Mucosa of rectum (tissue), 2 donors: ENCODE data around the gene SLC14A1.

Source experiments
- H3K27ac ChIP-seq, 2 donors: one replicate each; pipeline ENCODE4 v1.7.0; 2013; ENCODE audit warnings: inconsistent platforms in 2 of 2, low read depth in 2 of 2, low read length in 2 of 2
- H3K27me3 ChIP-seq, 2 donors: one replicate each; pipeline ENCODE4 v1.7.0; 2013; ENCODE audit warnings: low read length in 2 of 2; ENCODE audit not compliant: control insufficient read depth in 2 of 2, insufficient read depth in 2 of 2
- H3K36me3 ChIP-seq, 2 donors: one replicate each; pipeline ENCODE4 v1.7.0; 2013; ENCODE audit warnings: low read length in 2 of 2; ENCODE audit not compliant: control insufficient read depth in 2 of 2, insufficient read depth in 2 of 2
- H3K4me1 ChIP-seq, 2 donors: one replicate each; pipeline ENCODE4 v1.7.0; 2013; ENCODE audit warnings: low read length in 2 of 2, mild to moderate bottlenecking in 1 of 2; ENCODE audit not compliant: control insufficient read depth in 2 of 2, insufficient read depth in 2 of 2
- H3K4me3 ChIP-seq, 2 donors: one replicate each; pipeline ENCODE4 v1.7.0; 2013; ENCODE audit warnings: low read length in 2 of 2
- H3K9ac ChIP-seq, 2 donors: one replicate each; pipeline ENCODE4 v1.7.0; 2013; ENCODE audit warnings: low read length in 2 of 2, low read depth in 1 of 2, mild to moderate bottlenecking in 1 of 2
- H3K9me3 ChIP-seq, 2 donors: one replicate each; pipeline ENCODE4 v1.7.0; 2013; ENCODE audit warnings: low read length in 2 of 2; ENCODE audit not compliant: control insufficient read depth in 2 of 2
- donor health status: healthy.
- donor health status: Normal muscosa, but diverticular disease.

Gene SLC14A1

GRCh38 chr18:45688113-45688512, 35.9 kb upstream of the SLC14A1 start:
- Histone ChIP-seq H3K27me3 (peaks cover 0 to 2% of the 10 kb centered on the region in 2 donors), H3K27ac (peak overlapping the region in 1 of 2 donors; percentile 86)

DNA sequence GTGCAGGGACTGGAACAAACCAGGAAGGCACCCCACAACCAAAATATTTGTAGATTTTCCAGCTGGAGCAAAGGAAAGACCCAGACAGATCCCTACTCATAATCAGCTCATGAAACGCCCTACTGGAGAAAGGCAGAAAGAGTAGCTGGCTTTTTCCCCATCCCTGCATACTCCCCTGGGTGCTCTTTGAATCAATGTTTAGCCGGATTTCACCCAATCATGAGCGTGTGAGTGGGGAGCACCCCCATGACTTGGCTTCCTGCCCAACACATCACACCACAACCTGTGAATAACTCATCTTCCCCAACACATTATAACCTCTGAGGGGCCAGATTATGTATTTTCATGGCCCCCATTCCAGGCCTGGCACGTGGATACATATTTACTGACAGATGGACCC, 35.1 kb upstream of the SLC14A1 start:
- no peaks in the 10 kb centered on the region for H3K36me3 ChIP-seq
- peaks cover 0 to 2% of the 10 kb centered on the region in 2 donors for H3K27me3 ChIP-seq
- no peaks in the 10 kb centered on the region for H3K9me3 ChIP-seq
- H3K4me3 ChIP-seq, result no peak overlapping the region
- no peak overlapping the region for H3K9ac ChIP-seq
- peaks cover 0 to 8% of the 10 kb centered on the region in 2 donors for H3K4me1 ChIP-seq
- peak overlapping the region in 1 of 2 donors; percentile 86 for H3K27ac ChIP-seq

More at GRCh38 chr18:45688113-45688512, 35.9 kb upstream of the SLC14A1 start:
- Histone ChIP-seq H3K4me3 (no peak overlapping the region), H3K4me1 (peaks cover 0 to 8% of the 10 kb centered on the region in 2 donors), H3K9me3 (no peaks in the 10 kb centered on the region), H3K9ac (no peak overlapping the region), H3K36me3 (no peaks in the 10 kb centered on the region)

DNA sequence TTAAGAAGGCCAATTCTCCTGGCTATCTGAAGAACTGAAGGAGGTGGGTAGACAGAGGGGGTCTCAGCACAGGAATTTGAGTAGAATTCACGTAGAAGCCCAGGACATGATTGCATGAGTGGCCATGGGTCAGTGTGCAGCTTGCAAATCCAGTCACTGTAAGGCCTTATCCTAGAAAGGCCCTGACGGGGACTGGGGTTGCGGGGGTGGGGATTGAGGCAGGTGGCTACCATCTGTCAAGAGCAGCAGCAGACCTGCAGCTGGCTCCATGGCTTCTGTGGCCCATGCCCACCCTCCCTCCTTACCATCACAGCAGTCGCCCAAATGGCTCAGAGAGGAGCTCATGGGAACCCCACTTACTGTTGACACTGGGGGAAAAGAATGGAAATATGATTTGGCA, 34.6 kb upstream of the SLC14A1 start:
- Histone ChIP-seq H3K9me3 (no peaks in the 10 kb centered on the region), H3K27ac (no peak overlapping the region), H3K36me3 (no peaks in the 10 kb centered on the region), H3K27me3 (peaks cover 0 to 2% of the 10 kb centered on the region in 2 donors), H3K4me3 (no peak overlapping the region), H3K4me1 (peaks cover 0 to 8% of the 10 kb centered on the region in 2 donors), H3K9ac (no peak overlapping the region)

DNA sequence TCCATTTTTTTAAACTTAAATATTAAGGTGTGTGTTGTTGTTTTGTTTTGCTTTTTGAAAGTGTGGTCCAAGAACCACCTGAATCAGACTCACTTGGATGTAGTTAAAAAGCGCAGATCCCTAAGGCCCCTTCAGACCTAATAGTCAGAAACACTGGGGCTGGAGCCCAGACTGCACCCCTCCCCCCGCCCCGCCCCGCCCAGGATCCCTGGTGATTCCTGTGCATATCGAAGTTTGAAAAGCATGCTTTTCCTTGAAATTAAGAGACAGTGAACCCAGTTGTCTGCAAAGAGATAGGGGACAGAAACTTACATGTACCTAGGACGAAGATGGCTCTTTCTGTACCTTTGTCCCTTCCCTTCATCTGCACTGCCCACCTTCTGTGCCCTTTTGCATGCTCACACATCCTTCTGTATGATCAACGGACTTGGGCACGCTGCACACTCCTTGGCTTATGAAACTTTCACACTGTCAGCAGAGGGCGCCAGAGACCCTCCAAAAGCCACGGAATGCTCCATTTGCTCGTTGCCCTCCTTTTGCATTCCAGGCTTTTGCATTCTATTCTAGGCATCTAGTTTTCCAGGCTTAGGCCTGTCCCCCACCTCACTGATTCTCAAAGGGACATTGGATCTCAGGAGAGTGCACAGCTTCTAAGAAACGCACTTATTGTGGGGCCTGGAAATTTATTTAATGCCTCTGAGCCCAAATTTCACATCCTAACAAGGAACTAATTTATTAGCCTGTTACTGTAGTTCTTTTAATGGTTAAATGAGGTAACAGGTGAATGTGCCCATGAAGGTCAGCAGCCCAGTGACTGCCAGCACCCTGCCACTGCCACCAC, 32.8 kb upstream of the SLC14A1 start:
- H3K4me1 ChIP-seq, result peaks cover 0 to 4% of the 10 kb centered on the region in 2 donors
- H3K4me3 ChIP-seq, result no peak overlapping the region
- H3K9ac ChIP-seq, result no peak overlapping the region
- no peaks in the 10 kb centered on the region for H3K36me3 ChIP-seq
- no peaks in the 10 kb centered on the region for H3K9me3 ChIP-seq
- no peak overlapping the region for H3K27ac ChIP-seq
- H3K27me3 ChIP-seq, result peaks cover 0 to 2% of the 10 kb centered on the region in 2 donors

DNA sequence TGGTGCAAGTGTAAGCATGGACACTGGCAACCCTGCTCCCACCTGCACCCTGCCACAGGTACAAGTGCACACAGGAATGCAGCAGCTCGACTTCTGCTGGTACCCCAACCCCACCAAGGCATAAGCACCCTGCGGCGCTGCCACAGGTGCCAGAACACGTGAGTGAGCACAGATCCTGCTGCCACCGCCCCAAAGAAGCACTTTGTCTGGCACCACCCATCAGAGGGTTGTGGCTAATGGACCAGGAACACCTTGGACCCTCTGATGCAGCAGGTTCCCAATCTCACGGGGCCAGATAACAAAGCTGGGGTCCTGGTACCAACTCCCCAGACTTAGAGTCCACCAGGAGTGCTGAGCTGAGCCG, 32.2 kb upstream of the SLC14A1 start:
- H3K4me3 ChIP-seq, result no peak overlapping the region
- no peaks in the 10 kb centered on the region for H3K36me3 ChIP-seq

GRCh38 chr18:45702708-45703265, 21.2 kb upstream of the SLC14A1 start:
- no peaks in the 10 kb centered on the region for H3K27me3 ChIP-seq
- no peaks in the 10 kb centered on the region for H3K4me1 ChIP-seq
- H3K36me3 ChIP-seq, result no peaks in the 10 kb centered on the region
- no peak overlapping the region for H3K4me3 ChIP-seq
- no peak overlapping the region for H3K9ac ChIP-seq
- no peaks in the 10 kb centered on the region for H3K9me3 ChIP-seq
- no peak overlapping the region for H3K27ac ChIP-seq

More for the DNA sequence above, 32.2 kb upstream of the SLC14A1 start:
- H3K9ac ChIP-seq, result no peak overlapping the region
- no peak overlapping the region for H3K27ac ChIP-seq
- peaks cover 0 to 4% of the 10 kb centered on the region in 2 donors for H3K4me1 ChIP-seq
- H3K9me3 ChIP-seq, result no peaks in the 10 kb centered on the region
- peaks cover 0 to 2% of the 10 kb centered on the region in 2 donors for H3K27me3 ChIP-seq

DNA sequence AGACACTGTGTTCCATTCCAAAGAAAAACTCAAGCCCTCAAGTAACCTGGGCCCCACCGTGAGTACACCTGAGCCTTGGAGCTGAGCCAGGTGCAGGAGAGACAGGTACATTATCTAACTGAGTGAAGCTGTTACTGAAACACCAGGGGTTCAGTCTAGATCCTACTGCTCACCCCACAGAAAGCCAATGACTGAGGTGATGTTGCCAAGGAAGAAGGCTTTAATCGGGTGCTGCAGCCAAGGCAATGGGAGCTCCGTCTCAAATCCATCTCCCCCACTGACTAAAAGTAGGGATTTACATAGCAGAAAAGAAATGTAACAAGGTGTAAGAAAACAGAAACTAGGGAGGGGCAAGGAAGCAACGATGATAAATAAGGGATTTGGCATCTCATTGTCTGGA, 15.2 kb upstream of the SLC14A1 start:
- Histone ChIP-seq H3K27me3 (no peaks in the 10 kb centered on the region), H3K9me3 (no peaks in the 10 kb centered on the region), H3K4me3 (no peak overlapping the region), H3K27ac (no peak overlapping the region), H3K4me1 (no peaks in the 10 kb centered on the region), H3K9ac (no peak overlapping the region), H3K36me3 (no peaks in the 10 kb centered on the region)

DNA sequence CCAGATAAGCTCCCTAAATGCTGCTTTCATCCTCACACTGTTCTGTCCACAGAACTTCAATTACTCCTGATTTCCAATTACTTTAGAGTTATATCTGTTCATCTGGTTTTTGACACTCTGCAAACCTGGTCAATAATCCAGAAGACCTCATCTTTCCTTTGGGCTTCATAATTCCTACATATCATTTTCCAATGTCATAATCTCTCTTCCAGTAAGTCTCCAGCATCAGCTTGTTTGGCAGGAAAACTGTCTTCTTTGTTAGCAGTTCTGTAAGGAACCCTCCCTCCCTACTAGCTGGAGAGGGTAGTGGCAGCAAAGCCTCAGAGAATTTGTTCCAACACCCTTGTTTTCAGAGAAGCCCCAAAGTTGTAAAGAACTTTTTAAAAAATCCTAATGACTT, 11.9 kb upstream of the SLC14A1 start:
- no peaks in the 10 kb centered on the region for H3K36me3 ChIP-seq
- H3K4me1 ChIP-seq, result no peaks in the 10 kb centered on the region
- no peak overlapping the region for H3K27ac ChIP-seq
- no peaks in the 10 kb centered on the region for H3K27me3 ChIP-seq
- H3K9ac ChIP-seq, result no peak overlapping the region
- H3K9me3 ChIP-seq, result no peaks in the 10 kb centered on the region
- no peak overlapping the region for H3K4me3 ChIP-seq

DNA sequence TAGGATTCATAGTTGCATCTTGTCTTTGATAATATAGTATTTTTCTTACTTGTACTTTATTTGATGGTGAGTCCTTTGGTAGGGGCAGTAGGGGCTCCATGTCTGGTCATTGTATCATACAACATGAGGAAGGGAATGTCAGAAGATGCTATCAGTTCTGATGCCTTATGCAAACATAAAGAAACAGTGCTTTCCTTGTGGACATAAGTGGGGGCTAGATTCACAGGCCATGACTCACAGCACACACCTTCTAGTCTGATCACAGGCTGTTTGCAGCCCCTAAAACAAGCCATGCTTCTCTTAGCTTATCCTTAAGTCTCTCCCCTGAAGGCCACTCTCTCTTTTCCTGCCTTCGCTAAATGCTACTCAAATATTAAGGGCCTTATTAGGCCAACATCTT, 10.7 kb upstream of the SLC14A1 start:
- no peaks in the 10 kb centered on the region for H3K36me3 ChIP-seq
- no peaks in the 10 kb centered on the region for H3K27me3 ChIP-seq
- no peak overlapping the region for H3K9ac ChIP-seq
- no peak overlapping the region for H3K27ac ChIP-seq
- no peaks in the 10 kb centered on the region for H3K4me1 ChIP-seq
- H3K9me3 ChIP-seq, result no peaks in the 10 kb centered on the region
- no peak overlapping the region for H3K4me3 ChIP-seq

DNA sequence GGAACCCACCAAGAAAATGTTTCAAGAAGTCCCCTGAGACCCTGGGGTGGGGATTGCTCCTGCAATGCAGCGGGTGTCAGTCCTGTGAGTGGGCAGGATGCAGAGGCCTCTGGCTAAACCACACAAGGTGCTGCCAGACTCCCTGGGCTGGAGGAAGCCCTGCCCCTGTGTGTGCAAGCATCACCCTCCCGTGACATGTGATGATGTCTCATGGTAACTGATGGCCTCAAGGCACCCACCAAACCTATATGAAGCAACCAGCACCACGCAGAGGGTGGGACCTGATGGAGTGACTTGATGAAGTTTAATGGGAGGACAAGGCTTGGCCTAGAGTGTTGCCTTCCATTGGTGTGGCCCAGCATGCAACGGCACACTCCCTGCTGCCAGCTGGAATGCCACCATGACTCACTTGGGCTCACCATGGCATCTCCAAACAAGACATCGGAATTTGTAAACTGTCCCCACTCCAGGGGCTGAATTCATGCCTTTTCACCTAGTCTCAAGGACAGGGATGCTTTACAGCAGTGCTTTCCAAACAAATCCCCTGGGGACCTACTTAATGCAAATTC, 8.7 kb upstream of the SLC14A1 start:
- no peak overlapping the region for H3K9ac ChIP-seq
- no peaks in the 10 kb centered on the region for H3K27me3 ChIP-seq
- H3K27ac ChIP-seq, result no peak overlapping the region
- H3K9me3 ChIP-seq, result no peaks in the 10 kb centered on the region
- no peaks in the 10 kb centered on the region for H3K4me1 ChIP-seq
- H3K36me3 ChIP-seq, result no peaks in the 10 kb centered on the region
- no peak overlapping the region for H3K4me3 ChIP-seq
